A673 (cell line): ENCODE data around the gene DEF6.

Experiments used
- CTCF ChIP-seq: fragments of 300-800, 200-600 bp; sonication (generic); conservative IDR thresholded peaks from 2 replicates; pipeline ENCODE4 v1.5.1; 2017; ENCODE audit warnings: low read depth, mild to moderate bottlenecking, antibody characterized with exemption, low read length, moderate library complexity, mixed read lengths
- EZH2 ChIP-seq: fragments of 200-600 bp; sonication (generic); IDR thresholded peaks from 2 replicates; pipeline ENCODE4 v1.6.1; 2017; ENCODE audit warnings: borderline replicate concordance, low read depth, mild to moderate bottlenecking, mixed read lengths, antibody characterized with exemption, low read length; ENCODE audit not compliant: poor library complexity, severe bottlenecking

- TF ChIP-seq CTCF (no peak), EZH2 (no peak)
Measured at GRCh38 chr6:35305117-35305516, 7.5 kb downstream of the DEF6 start.
